SK-N-SH treated with all-trans-retinoic acid at 6 μM for 48 hours (cell line): ENCODE measurements around the gene DIAPH1.

Source experiments
- ESRRG ChIP-seq: fragments of 250-450 bp; sonication (Bioruptor Pico); IDR thresholded peaks from 2 replicates; pipeline ENCODE4 v1.6.1; 2021; ENCODE audit warnings: mild to moderate bottlenecking
- OSR1 ChIP-seq: fragments of 250-450 bp; sonication (Bioruptor Pico); IDR thresholded peaks from 2 replicates; pipeline ENCODE4 v1.8.0; 2022; ENCODE audit warnings: moderate library complexity, mild to moderate bottlenecking, inconsistent platforms
- PATZ1 ChIP-seq: fragments of 250-450 bp; sonication (Bioruptor Pico); IDR thresholded peaks from 2 replicates; pipeline ENCODE4 v1.8.0; 2020; ENCODE audit warnings: mild to moderate bottlenecking, moderate library complexity, borderline replicate concordance
- RARB ChIP-seq: fragments of 250-450 bp; sonication (Bioruptor Pico); IDR thresholded peaks from 2 replicates; pipeline ENCODE4 v1.8.0; 2021; ENCODE audit warnings: mild to moderate bottlenecking, moderate library complexity
- TF ChIP-seq, protein P1 (sequence below): fragments of 250-450 bp; sonication (Bioruptor Pico); IDR thresholded peaks from 2 replicates; pipeline ENCODE4 v1.5.1; 2021; ENCODE audit warnings: mild to moderate bottlenecking, moderate library complexity

DNA sequence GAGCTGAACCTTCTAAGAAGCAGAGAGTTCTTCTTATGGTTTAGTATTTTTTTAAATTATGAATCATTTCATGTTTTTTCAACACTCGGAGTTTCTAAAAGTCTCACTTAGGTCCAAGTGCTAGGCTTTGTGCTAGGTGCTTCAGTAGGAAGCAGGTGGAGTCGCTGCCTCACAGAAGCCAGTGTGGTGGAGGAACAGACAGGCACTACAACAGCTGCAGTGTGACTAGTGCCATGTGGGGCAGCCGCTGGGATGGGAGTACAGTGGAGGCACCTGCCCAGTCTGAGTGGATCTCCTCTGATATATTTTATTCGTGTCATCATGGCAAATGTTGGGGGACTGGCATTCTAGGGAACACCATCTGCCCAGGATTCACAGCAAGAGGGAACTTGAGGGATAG is 114.6 kb downstream of the DIAPH1 start:
- TF ChIP-seq PATZ1 (CRISPR knock-in tag) (no peak), RARB (CRISPR knock-in tag) (no peak), ESRRG (no peak), OSR1 (no peak)
- TF ChIP-seq, protein P1, sequence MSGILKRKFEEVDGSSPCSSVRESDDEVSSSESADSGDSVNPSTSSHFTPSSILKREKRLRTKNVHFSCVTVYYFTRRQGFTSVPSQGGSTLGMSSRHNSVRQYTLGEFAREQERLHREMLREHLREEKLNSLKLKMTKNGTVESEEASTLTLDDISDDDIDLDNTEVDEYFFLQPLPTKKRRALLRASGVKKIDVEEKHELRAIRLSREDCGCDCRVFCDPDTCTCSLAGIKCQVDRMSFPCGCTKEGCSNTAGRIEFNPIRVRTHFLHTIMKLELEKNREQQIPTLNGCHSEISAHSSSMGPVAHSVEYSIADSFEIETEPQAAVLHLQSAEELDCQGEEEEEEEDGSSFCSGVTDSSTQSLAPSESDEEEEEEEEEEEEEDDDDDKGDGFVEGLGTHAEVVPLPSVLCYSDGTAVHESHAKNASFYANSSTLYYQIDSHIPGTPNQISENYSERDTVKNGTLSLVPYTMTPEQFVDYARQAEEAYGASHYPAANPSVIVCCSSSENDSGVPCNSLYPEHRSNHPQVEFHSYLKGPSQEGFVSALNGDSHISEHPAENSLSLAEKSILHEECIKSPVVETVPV (CRISPR knock-in tag): no peak
